ENCODE results near the gene GLI2.

Gene GLI2

GRCh38 chr2:120735746-120736170 is at the start of gene GLI2:
TSS of gene GLI2 (plus strand) at chr2:120735868. CDS start at chr2:120797321, 61,453 bp downstream.
- DNase-seq (ENCODE audit: low read depth, low spot score) = no peak

GRCh38 chr2:120685974-120686297 is 49.7 kb upstream of the GLI2 start:
- DNase-seq (ENCODE audit: low read depth, low spot score) = no peak

- no peak for DNase-seq (ENCODE audit: low read depth, low spot score)
These were observed 49.0 kb upstream of the GLI2 start for GRCh38 chr2:120686511-120687168.

GRCh38 chr2:120687210-120687609 is 48.5 kb upstream of the GLI2 start:
- no peak for DNase-seq (ENCODE audit: low read depth, low spot score)

- DNase-seq (ENCODE audit: low read depth, low spot score) = no peak
These were observed 45.1 kb upstream of the GLI2 start for GRCh38 chr2:120690521-120690920.

- DNase-seq (ENCODE audit: low read depth, low spot score) = no peak
These were observed 44.3 kb upstream of the GLI2 start for GRCh38 chr2:120691410-120691809.

GRCh38 chr2:120692691-120693090 is 43.0 kb upstream of the GLI2 start:
- no peak for DNase-seq (ENCODE audit: low read depth, low spot score)

- no peak for DNase-seq (ENCODE audit: low read depth, low spot score)
These were observed 42.5 kb upstream of the GLI2 start for GRCh38 chr2:120693121-120693520.

GRCh38 chr2:120694034-120694433 is 41.6 kb upstream of the GLI2 start:
- no peak for DNase-seq (ENCODE audit: low read depth, low spot score)

- DNase-seq (ENCODE audit: low read depth, low spot score) = no peak
These were observed 38.2 kb upstream of the GLI2 start for GRCh38 chr2:120697471-120697870.

- DNase-seq (ENCODE audit: low read depth, low spot score) = no peak
These were observed 36.4 kb upstream of the GLI2 start for GRCh38 chr2:120699292-120699691.

- DNase-seq (ENCODE audit: low read depth, low spot score) = no peak
These were observed 35.0 kb upstream of the GLI2 start for GRCh38 chr2:120700659-120701058.

- DNase-seq (ENCODE audit: low read depth, low spot score) = no peak
These were observed 34.6 kb upstream of the GLI2 start for GRCh38 chr2:120701096-120701495.

- no peak for DNase-seq (ENCODE audit: low read depth, low spot score)
These were observed 34.2 kb upstream of the GLI2 start for GRCh38 chr2:120701499-120701898.

- no peak for DNase-seq (ENCODE audit: low read depth, low spot score)
These were observed 33.6 kb upstream of the GLI2 start for GRCh38 chr2:120702061-120702460.

GRCh38 chr2:120702801-120703200 is 32.9 kb upstream of the GLI2 start:
- no peak for DNase-seq (ENCODE audit: low read depth, low spot score)

- DNase-seq (ENCODE audit: low read depth, low spot score) = no peak
These were observed 32.2 kb upstream of the GLI2 start for GRCh38 chr2:120703330-120703994.

GRCh38 chr2:120704696-120705095 is 31.0 kb upstream of the GLI2 start:
- DNase-seq (ENCODE audit: low read depth, low spot score) = no peak

GRCh38 chr2:120707816-120708215 is 27.9 kb upstream of the GLI2 start:
- DNase-seq (ENCODE audit: low read depth, low spot score) = no peak

- DNase-seq (ENCODE audit: low read depth, low spot score) = no peak
These were observed 26.6 kb upstream of the GLI2 start for GRCh38 chr2:120708944-120709607.

- no peak for DNase-seq (ENCODE audit: low read depth, low spot score)
These were observed 26.0 kb upstream of the GLI2 start for GRCh38 chr2:120709608-120710041.

- no peak for DNase-seq (ENCODE audit: low read depth, low spot score)
These were observed 25.4 kb upstream of the GLI2 start for GRCh38 chr2:120710256-120710655.

- DNase-seq (ENCODE audit: low read depth, low spot score) = no peak
These were observed 24.0 kb upstream of the GLI2 start for GRCh38 chr2:120711694-120712093.

Measured in activated naive CD8-positive, alpha-beta T cell treated with anti-CD3 and anti-CD28 coated beads, Interleukin-2, amount 50 U/mL, for 16 hours (primary cell).